ENCODE measurements around the gene PALMD.

DNA sequence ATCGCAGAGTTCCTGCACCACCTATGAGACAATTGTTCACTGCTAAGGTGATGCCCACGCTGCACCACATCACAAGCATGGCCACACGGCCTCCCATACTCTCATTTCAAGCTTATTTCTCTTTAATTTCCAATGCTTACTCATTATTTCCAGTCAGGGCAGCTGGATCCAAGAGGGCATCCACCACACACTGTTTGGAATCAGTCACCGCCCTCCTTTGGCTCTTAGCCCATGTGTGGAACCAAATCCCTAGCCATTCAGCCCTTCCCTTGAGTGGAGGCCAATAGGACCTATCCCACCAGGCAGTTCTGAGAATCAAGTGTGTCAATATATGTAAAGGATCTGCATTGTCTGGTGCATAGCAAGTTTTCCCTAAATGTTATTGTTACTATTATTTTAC lies 26.3 kb upstream of the PALMD start:
- TF ChIP-seq, protein P1, sequence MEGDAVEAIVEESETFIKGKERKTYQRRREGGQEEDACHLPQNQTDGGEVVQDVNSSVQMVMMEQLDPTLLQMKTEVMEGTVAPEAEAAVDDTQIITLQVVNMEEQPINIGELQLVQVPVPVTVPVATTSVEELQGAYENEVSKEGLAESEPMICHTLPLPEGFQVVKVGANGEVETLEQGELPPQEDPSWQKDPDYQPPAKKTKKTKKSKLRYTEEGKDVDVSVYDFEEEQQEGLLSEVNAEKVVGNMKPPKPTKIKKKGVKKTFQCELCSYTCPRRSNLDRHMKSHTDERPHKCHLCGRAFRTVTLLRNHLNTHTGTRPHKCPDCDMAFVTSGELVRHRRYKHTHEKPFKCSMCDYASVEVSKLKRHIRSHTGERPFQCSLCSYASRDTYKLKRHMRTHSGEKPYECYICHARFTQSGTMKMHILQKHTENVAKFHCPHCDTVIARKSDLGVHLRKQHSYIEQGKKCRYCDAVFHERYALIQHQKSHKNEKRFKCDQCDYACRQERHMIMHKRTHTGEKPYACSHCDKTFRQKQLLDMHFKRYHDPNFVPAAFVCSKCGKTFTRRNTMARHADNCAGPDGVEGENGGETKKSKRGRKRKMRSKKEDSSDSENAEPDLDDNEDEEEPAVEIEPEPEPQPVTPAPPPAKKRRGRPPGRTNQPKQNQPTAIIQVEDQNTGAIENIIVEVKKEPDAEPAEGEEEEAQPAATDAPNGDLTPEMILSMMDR (IDR thresholded peaks at IDR 0.05): no peak
- no peak for TF ChIP-seq POLR2A (IDR thresholded peaks at IDR 0.05)
- no peak for TF ChIP-seq POLR2AphosphoS5 (IDR thresholded peaks at IDR 0.05)
